Pancreas (tissue), 10 donors: ENCODE data around the gene SIGLEC10. TPM values are rescaled to one million over a fixed set of nuclear protein-coding genes. Genes with fewer than 3 reads are reported as not detected.
A peak's percentile ranks its signal among the peaks of the same experiment; 100 is the strongest.

Experiments
- ATAC-seq, 4 donors: fragments of 200-7000 bp; cut with Tn5 transposase; one replicate each; pipeline versions ENCODE4 v1.8.0 to v1.9.1; 2020; ENCODE audit warnings: mild to moderate bottlenecking in 4 of 4, moderate library complexity in 4 of 4
- DNase-seq, 6 donors: peaks; one replicate each; pipeline ENCODE4 v3.0.0-alpha.2; 2020
- FAIRE-seq: peaks from 2 replicates; lab custom pipeline; 2012; peaks lifted over from hg19 to GRCh38; lab: Jason Lieb, UNC
- H3K27ac ChIP-seq, 4 donors: fragments of 200-600 bp; sonication (generic); 1 replicate in 3 of 4; 2 replicates in 1 of 4; pipeline versions ENCODE4 v1.5.0 to v1.8.0; 2020
- H3K27me3 ChIP-seq, 4 donors: fragments of 200-600 bp; one replicate each; pipeline ENCODE4 v1.8.0; 2021
- H3K36me3 ChIP-seq, 3 donors: fragments of 200-600 bp; sonication (generic) in 1 of 3; one replicate each; pipeline versions ENCODE4 v1.5.0 to v1.8.0; 2020 to 2021
- H3K4me1 ChIP-seq, 3 donors: fragments of 200-600 bp; one replicate each; pipeline ENCODE4 v1.8.0; 2021
- H3K4me3 ChIP-seq, 4 donors: fragments of 200-600 bp; sonication (generic) in 2 of 4; one replicate each; pipeline versions ENCODE4 v1.5.0 to v1.8.0; 2020 to 2021
- H3K9me3 ChIP-seq, 4 donors: fragments of 200-600 bp; one replicate each; pipeline ENCODE4 v1.8.0; 2021
- CTCF ChIP-seq, 4 donors: fragments of 200-600 bp; sonication (generic) in 3 of 4; IDR thresholded peaks; one replicate each; pipeline versions ENCODE4 v1.5.0 to v1.8.0; 2021; ENCODE audit warnings: antibody characterized with exemption in 4 of 4
- WGBS, 2 donors: extraction: QIAGEN DNeasy Blood & Tissue Kit; methylation state at CpG; one replicate each; pipeline ENCODE4 v1.1.7; 2013; 5-methylcytosine and 5-hydroxymethylcytosine counted together
- intact Hi-C, 3 donors: fragments of 100-400 bp; cut with DNase I; formaldehyde crosslinking; loops; one replicate each; pipeline versions ENCODE4 v1.11.1 to v1.14.2; 2022
- polyA plus RNA-seq, 2 donors: library from polyadenylated mRNA; stranded (reverse); fragments of 200-250 nt; gene quantifications; one replicate each; pipeline ENCODE4 v1.2.3, GENCODE V29; 2013
- total RNA-seq, 6 donors: library from RNA; stranded (reverse); fragmentation: NEBNext Ultra II Directional in 4 of 6; extraction: Animal tissue kit (Norgen Biotek cat#: 25700) in 4 of 6; gene quantifications; one replicate each; pipeline versions ENCODE4 v1.2.1 to v1.2.4, GENCODE V29; 2021 to 2023
- donor health status: healthy with polysubstance abuse.
- donor health status: DM: no; HTN: no; CAD: no; lungs with moderate emphysema.
- donor health status: DM: no; HTN: no; CAD: no.
- donor health status: control.
- donor health status: control.
- donor health status: Bipolar disorder and iron deficiency.
- donor health status: DM: yes; HTN: yes; CAD: no.
- donor health status: DM: no; HTN: no; CAD: no.
- donor health status: DM: no; HTN: no; CAD: no.
- donor health status: DM: yes; HTN: yes; CAD: no.

SIGLEC10 gene
- total and polyA plus RNA-seq, 8 donors = 0.08 to 10.1 (median 1.7) TPM

- FAIRE-seq (peak; percentile 93), ATAC-seq (peak; percentile 97 to 99 (median 99)), DNase-seq (peak; percentile 81 to 95 (median 92))
- 2% methylated on average over 45 of the region's 45 CpGs for WGBS, 2 donors
- H3K9me3 ChIP-seq = no peaks in the 10 kb centered on the region
- intact Hi-C loops = no loop called here
- TF ChIP-seq CTCF (IDR thresholded peaks at IDR 0.05) = no peak
- peak overlapping the region in 2 of 4 donors; percentile 38 to 43 for H3K4me3 ChIP-seq
- no peaks in the 10 kb centered on the region for H3K36me3 ChIP-seq
- H3K27me3 ChIP-seq = no peaks in the 10 kb centered on the region
- H3K27ac ChIP-seq = peak overlapping the region in 3 of 4 donors; percentile 12 to 70 (median 62)
- H3K4me1 ChIP-seq = no peaks in the 10 kb centered on the region
Observed at GRCh38 chr19:51394050-51394836, 23.2 kb downstream of the SIGLEC10 start.

- no peaks in the 10 kb centered on the region for H3K4me1 ChIP-seq
- DNase-seq = no peak
- no peaks in the 10 kb centered on the region for H3K36me3 ChIP-seq
- 68 to 90% methylated on average over 1 of the region's 1 CpG for WGBS, 2 donors
- no peak for FAIRE-seq
- H3K9me3 ChIP-seq = no peaks in the 10 kb centered on the region
- intact Hi-C loops = no loop called here
- H3K4me3 ChIP-seq = no peak overlapping the region
- H3K27me3 ChIP-seq = no peaks in the 10 kb centered on the region
- H3K27ac ChIP-seq = no peak overlapping the region
- no peak for ATAC-seq
- TF ChIP-seq CTCF (IDR thresholded peaks at IDR 0.05) = no peak
Observed at GRCh38 chr19:51392701-51393100, 24.7 kb downstream of the SIGLEC10 start.

GRCh38 chr19:51391073-51391611, 26.3 kb downstream of the SIGLEC10 start:
- ATAC-seq (no peak), FAIRE-seq (no peak), DNase-seq (peak in 1 of 6 donors; percentile 2)
- H3K4me1 ChIP-seq = no peaks in the 10 kb centered on the region
- H3K36me3 ChIP-seq = no peaks in the 10 kb centered on the region
- no peaks in the 10 kb centered on the region for H3K27me3 ChIP-seq
- intact Hi-C loops = no loop called here
- H3K4me3 ChIP-seq = no peak overlapping the region
- TF ChIP-seq CTCF (IDR thresholded peaks at IDR 0.05) = no peak
- WGBS, 2 donors = 50 to 64% methylated on average over 8 of the region's 8 CpGs
- no peak overlapping the region for H3K27ac ChIP-seq
- no peaks in the 10 kb centered on the region for H3K9me3 ChIP-seq

- TF ChIP-seq CTCF (IDR thresholded peaks at IDR 0.05) = no peak
- no peaks in the 10 kb centered on the region for H3K4me1 ChIP-seq
- no peaks in the 10 kb centered on the region for H3K9me3 ChIP-seq
- no peaks in the 10 kb centered on the region for H3K36me3 ChIP-seq
- no peak overlapping the region for H3K4me3 ChIP-seq
- no peaks in the 10 kb centered on the region for H3K27me3 ChIP-seq
- H3K27ac ChIP-seq = no peak overlapping the region
- FAIRE-seq (no peak), ATAC-seq (no peak), DNase-seq (peak in 1 of 6 donors; percentile 38)
- WGBS, 2 donors = 70 to 72% methylated on average over 11 to 14 of the region's 14 CpGs
- intact Hi-C loops = no loop called here
Observed at GRCh38 chr19:51389143-51389542, 28.3 kb downstream of the SIGLEC10 start.

GRCh38 chr19:51387924-51388389, 29.5 kb downstream of the SIGLEC10 start, which contains the start of gene LIM2:
LIM2 (minus strand) TSS chr19:51387974; CDS start chr19:51387443, 531 bp downstream.
- no peak for TF ChIP-seq CTCF (IDR thresholded peaks at IDR 0.05)
- Histone ChIP-seq H3K27me3 (no peaks in the 10 kb centered on the region), H3K9me3 (no peaks in the 10 kb centered on the region), H3K4me3 (no peak within 1 kb of the TSS), H3K27ac (no peak within 1 kb of the TSS), H3K36me3 (no peaks in the 10 kb centered on the region), H3K4me1 (no peaks in the 10 kb centered on the region)
- intact Hi-C loops = no loop called here
- 57 to 72% methylated on average over 15 of the region's 15 CpGs for WGBS, 2 donors
- ATAC-seq = no peak
- DNase-seq = peak in 1 of 6 donors; percentile 21
- no peak for FAIRE-seq
